Measurements from ENCODE around the gene ABLIM3. TPM values are rescaled to one million over a fixed set of nuclear protein-coding genes. Genes with fewer than 3 reads are reported as not detected.
A peak's percentile ranks its signal among the peaks of the same experiment; 100 is the strongest.
"Not testable (repeated sequence)": the region's sequence is repeated elsewhere in the genome, so short reads cannot be mapped to it uniquely, and the experiment has no call there.

ABLIM3 gene
- total RNA-seq, 4 donors from 2014 or later: 4.2 to 6.5 (median 4.7) TPM

DNA sequence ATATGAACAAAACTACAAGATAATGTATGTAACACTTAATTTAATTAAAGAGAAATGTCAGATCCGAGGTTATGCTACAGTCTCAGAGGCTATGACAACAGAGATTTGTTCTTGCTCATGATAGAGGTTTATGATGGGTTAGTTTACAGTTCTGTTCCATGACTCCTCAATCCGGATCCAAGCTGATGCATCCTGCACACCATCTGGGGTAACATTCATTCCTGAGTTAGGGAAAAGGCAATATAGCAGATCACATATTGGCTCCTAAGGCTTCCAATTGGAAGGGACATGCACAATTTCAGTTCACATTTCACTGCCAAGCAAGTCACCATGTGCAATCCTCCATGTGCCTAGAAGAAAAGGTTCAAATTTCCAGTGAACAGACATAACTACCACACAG, 40.4 kb downstream of the ABLIM3 start:
- no peaks in the 10 kb centered on the region for H3K27me3 ChIP-seq
- no peak for DNase-seq
- 63 to 75% methylated on average over 2 of the region's 2 CpGs for WGBS, 2 donors (ENCODE audit: low coverage in 1 of 2)
- H3K36me3 ChIP-seq: no peaks in the 10 kb centered on the region
- in situ Hi-C loops (cut with MboI; ENCODE audit: low pct_ligation_motif_present in 1 of 4, low pct_unique_long_range_greater_than_20kb in 1 of 4, low sequenced_read_pairs in 3 of 4) (no loop called here), intact Hi-C loops (cut with DNase I; ENCODE audit: low total_unique reads) (no loop called here)
- H3K4me1 ChIP-seq: peaks cover 0 to 2% (median 0%) of the 10 kb centered on the region in 4 donors
- TF ChIP-seq, protein P1, sequence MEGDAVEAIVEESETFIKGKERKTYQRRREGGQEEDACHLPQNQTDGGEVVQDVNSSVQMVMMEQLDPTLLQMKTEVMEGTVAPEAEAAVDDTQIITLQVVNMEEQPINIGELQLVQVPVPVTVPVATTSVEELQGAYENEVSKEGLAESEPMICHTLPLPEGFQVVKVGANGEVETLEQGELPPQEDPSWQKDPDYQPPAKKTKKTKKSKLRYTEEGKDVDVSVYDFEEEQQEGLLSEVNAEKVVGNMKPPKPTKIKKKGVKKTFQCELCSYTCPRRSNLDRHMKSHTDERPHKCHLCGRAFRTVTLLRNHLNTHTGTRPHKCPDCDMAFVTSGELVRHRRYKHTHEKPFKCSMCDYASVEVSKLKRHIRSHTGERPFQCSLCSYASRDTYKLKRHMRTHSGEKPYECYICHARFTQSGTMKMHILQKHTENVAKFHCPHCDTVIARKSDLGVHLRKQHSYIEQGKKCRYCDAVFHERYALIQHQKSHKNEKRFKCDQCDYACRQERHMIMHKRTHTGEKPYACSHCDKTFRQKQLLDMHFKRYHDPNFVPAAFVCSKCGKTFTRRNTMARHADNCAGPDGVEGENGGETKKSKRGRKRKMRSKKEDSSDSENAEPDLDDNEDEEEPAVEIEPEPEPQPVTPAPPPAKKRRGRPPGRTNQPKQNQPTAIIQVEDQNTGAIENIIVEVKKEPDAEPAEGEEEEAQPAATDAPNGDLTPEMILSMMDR (IDR thresholded peaks at IDR 0.05): no peak
- no peak for TF ChIP-seq POLR2AphosphoS5 (IDR thresholded peaks at IDR 0.05)
- TF ChIP-seq POLR2A (IDR thresholded peaks at IDR 0.05): no peak
- no peak for TF ChIP-seq EP300 (IDR thresholded peaks at IDR 0.05; ENCODE audit: low read depth)
- H3K9me3 ChIP-seq: no peaks in the 10 kb centered on the region
- H3K27ac ChIP-seq: no peak overlapping the region
- no peak overlapping the region for H3K4me3 ChIP-seq

DNA sequence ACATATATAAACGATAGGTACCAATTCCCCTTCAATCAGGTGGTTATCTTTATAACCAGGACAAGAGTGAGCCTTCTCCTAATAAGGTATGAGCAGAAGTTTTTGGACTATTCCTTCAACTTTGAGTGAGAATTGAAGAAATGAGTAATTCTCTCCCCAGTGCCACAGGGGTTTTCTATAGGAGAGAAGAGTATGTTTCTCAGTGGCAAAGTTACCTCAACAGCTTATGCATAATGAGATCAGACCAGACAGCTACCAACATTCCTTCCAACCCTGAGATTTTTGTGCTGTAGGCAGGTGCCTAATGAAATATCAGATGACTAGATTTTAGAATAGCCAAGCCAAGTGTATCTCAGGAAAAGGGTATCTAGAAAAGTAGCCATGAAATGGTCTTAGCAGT, 40.9 kb downstream of the ABLIM3 start:
- in situ Hi-C loops (cut with MboI; ENCODE audit: low pct_ligation_motif_present in 1 of 4, low pct_unique_long_range_greater_than_20kb in 1 of 4, low sequenced_read_pairs in 3 of 4): no loop called here
- intact Hi-C loops (cut with DNase I; ENCODE audit: low total_unique reads): no loop called here

DNA sequence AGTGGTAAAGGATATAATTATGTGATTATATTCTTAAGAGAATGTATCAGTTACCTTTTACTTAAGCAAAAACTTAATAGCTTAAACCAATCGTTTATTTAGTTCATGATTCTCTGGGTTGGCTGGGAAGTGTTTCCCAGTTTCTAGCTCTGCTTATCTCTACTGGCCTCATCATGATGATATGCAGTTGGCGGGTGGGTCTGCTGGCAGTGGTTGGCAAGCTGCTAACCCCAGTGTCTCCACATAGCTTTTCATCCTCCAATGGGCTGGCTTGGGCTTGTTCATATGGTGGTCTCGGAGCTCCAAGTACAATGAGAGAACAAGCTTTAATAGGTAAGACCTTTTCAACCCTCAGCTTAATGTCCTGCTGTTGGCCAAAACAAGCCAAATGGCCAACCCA, 43.8 kb downstream of the ABLIM3 start:
- no peak overlapping the region for H3K27ac ChIP-seq
- no peaks in the 10 kb centered on the region for H3K9me3 ChIP-seq
- in situ Hi-C loops (cut with MboI; ENCODE audit: low pct_ligation_motif_present in 1 of 4, low pct_unique_long_range_greater_than_20kb in 1 of 4, low sequenced_read_pairs in 3 of 4): no loop called here
- H3K4me1 ChIP-seq: peaks cover 0 to 11% (median 2%) of the 10 kb centered on the region in 4 donors
- no peaks in the 10 kb centered on the region for H3K27me3 ChIP-seq
- intact Hi-C loops (cut with DNase I; ENCODE audit: low total_unique reads): no loop called here
- no peak for DNase-seq
- no peaks in the 10 kb centered on the region for H3K36me3 ChIP-seq
- TF ChIP-seq POLR2A (IDR thresholded peaks at IDR 0.05) (no peak), EP300 (IDR thresholded peaks at IDR 0.05; ENCODE audit: low read depth) (no peak), POLR2AphosphoS5 (IDR thresholded peaks at IDR 0.05) (no peak)
- TF ChIP-seq, protein P1 (IDR thresholded peaks at IDR 0.05): no peak
- no peak overlapping the region for H3K4me3 ChIP-seq
- WGBS, 2 donors (ENCODE audit: low coverage in 1 of 2): 88 to 100% methylated on average over 2 to 3 of the region's 3 CpGs

More for the DNA sequence above, 40.9 kb downstream of the ABLIM3 start:
- H3K4me3 ChIP-seq: no peak overlapping the region
- H3K27me3 ChIP-seq: no peaks in the 10 kb centered on the region
- no peaks in the 10 kb centered on the region for H3K36me3 ChIP-seq
- no peak for TF ChIP-seq POLR2A (IDR thresholded peaks at IDR 0.05)
- H3K27ac ChIP-seq: no peak overlapping the region
- no peaks in the 10 kb centered on the region for H3K9me3 ChIP-seq
- no peak for DNase-seq
- 63 to 100% methylated on average over 1 of the region's 1 CpG for WGBS, 2 donors (ENCODE audit: low coverage in 1 of 2)
- peaks cover 0 to 6% (median 2%) of the 10 kb centered on the region in 4 donors for H3K4me1 ChIP-seq

DNA sequence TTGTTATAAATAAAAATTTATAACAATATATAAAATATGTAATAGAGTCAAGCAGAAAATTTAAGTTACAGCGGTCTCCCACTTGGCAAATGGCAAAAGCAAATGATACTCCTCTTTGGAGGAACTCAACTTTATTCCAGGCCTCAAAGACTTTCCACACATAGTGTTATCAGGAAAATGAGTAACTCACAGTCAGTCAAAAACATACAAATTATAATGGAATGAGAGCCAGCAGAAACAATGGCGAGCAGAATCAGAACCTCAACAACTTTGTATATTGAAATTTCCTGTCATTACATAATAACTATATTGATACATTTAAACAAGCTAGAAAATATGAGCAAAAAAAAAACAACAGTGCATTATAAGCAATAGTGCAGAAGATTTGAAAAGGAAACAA, 45.2 kb downstream of the ABLIM3 start:
- H3K4me3 ChIP-seq: no peak overlapping the region
- intact Hi-C loops (cut with DNase I; ENCODE audit: low total_unique reads) (no loop called here), in situ Hi-C loops (cut with MboI; ENCODE audit: low pct_ligation_motif_present in 1 of 4, low pct_unique_long_range_greater_than_20kb in 1 of 4, low sequenced_read_pairs in 3 of 4) (no loop called here)
- H3K27me3 ChIP-seq: no peaks in the 10 kb centered on the region
- no peaks in the 10 kb centered on the region for H3K9me3 ChIP-seq
- H3K4me1 ChIP-seq: peaks cover 0 to 11% (median 2%) of the 10 kb centered on the region in 4 donors
- H3K36me3 ChIP-seq: no peaks in the 10 kb centered on the region
- no peak for DNase-seq
- WGBS, 2 donors (ENCODE audit: low coverage in 1 of 2): 68 to 75% methylated on average over 2 of the region's 2 CpGs
- TF ChIP-seq POLR2AphosphoS5 (IDR thresholded peaks at IDR 0.05): no peak
- TF ChIP-seq POLR2A (IDR thresholded peaks at IDR 0.05): no peak
- TF ChIP-seq EP300 (IDR thresholded peaks at IDR 0.05; ENCODE audit: low read depth): no peak
- TF ChIP-seq, protein P1 (IDR thresholded peaks at IDR 0.05): no peak
- no peak overlapping the region for H3K27ac ChIP-seq

DNA sequence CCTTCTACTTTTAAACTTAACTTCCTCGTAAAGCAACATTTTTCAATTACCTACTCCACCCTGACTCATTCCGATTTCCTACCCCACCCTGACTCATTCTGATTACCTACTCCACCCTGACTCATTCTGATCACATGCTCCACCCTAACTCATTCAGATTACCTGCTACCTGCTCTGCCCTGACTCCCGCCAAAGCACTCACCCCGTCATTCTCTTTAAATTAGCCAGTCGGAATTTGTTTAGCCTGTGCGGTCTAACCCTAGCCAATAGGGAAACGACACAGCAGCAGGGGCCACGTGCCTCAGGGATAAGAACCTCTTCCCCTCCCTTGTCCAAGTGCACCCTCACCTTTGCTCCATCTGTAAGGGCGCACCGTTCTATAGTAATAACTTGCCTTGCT, 46.3 kb downstream of the ABLIM3 start:
- peak; percentile 32 for DNase-seq
- 39 to 51% methylated on average over 10 of the region's 10 CpGs for WGBS, 2 donors (ENCODE audit: low coverage in 1 of 2)
- in situ Hi-C loops (cut with MboI; ENCODE audit: low pct_ligation_motif_present in 1 of 4, low pct_unique_long_range_greater_than_20kb in 1 of 4, low sequenced_read_pairs in 3 of 4): not testable (repeated sequence)

More for the DNA sequence above, 46.3 kb downstream of the ABLIM3 start:
- intact Hi-C loops (cut with DNase I; ENCODE audit: low total_unique reads); H3K36me3 ChIP-seq; H3K27ac ChIP-seq; H3K9me3 ChIP-seq; H3K4me3 ChIP-seq; H3K27me3 ChIP-seq: not testable (repeated sequence)
- peaks cover 0 to 11% (median 2%) of the 10 kb centered on the region in 4 donors for H3K4me1 ChIP-seq

Data from transverse colon (tissue), 4 donors.